ENCODE results near the gene SPATA46. TPM values are rescaled to one million over a fixed set of nuclear protein-coding genes. Genes with fewer than 3 reads are reported as not detected.

Gene SPATA46
- total and polyA plus RNA-seq, 9 of the 15 experiments (the other 6 are each of a cell fraction or from before 2014, with no cell fraction given), result 0.04 to 0.11 TPM; not detected in 7

DNA sequence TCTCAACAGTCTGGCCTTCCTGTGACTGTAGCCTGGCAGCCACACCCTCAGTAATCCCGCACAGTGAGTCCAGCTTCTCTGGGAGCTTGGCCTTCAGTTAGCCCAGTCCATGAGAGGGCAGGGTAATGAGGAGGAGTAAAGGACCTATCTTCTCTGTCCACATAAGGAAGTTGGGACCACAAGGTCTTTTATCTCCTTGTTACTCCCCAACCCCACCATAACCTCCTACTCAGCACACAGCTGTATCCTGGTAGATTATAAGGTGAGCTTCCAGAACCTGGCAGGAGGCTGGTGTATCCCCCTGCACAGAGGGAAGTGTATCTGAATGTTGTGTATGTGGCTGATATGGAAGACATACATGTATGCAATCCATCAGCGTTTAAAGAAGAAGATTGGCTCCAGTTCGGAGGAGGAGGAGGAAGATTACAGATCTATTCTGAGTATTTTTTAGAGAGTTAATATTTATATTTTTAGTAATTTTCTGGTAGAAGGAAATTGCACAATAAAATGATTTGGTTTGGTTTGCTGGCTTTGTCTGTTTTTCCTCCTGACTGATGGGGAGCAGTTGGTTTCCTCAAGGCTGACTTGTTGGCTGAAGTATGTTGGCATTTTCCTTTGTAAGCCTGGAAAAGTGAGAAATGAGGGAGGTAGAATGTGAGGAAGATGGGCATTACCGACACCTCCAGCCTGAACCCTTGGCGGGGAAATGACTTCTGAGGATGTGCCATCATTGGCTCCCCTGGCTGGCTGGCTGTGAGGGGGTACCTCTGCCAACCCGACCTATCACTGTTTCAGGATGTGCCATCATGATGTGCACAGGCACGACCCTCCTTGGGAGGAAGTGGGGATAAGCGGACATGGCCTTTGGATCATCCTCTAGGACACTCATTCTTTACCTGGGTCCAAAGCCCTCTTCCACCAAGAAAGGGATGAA is 9.9 kb upstream of the SPATA46 start (continued):
- TF ChIP-seq, protein P1, sequence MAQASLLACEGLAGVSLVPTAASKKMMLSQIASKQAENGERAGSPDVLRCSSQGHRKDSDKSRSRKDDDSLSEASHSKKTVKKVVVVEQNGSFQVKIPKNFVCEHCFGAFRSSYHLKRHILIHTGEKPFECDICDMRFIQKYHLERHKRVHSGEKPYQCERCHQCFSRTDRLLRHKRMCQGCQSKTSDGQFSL (CRISPR knock-in tag; IDR thresholded peaks at IDR 0.05), result no peak
- TF ChIP-seq, protein P1 (tag; IDR thresholded peaks at IDR 0.05), result no peak
- TF ChIP-seq ILK (tag; IDR thresholded peaks at IDR 0.05; ENCODE audit: borderline replicate concordance, low read depth), result no peak
- TF ChIP-seq, protein P2, sequence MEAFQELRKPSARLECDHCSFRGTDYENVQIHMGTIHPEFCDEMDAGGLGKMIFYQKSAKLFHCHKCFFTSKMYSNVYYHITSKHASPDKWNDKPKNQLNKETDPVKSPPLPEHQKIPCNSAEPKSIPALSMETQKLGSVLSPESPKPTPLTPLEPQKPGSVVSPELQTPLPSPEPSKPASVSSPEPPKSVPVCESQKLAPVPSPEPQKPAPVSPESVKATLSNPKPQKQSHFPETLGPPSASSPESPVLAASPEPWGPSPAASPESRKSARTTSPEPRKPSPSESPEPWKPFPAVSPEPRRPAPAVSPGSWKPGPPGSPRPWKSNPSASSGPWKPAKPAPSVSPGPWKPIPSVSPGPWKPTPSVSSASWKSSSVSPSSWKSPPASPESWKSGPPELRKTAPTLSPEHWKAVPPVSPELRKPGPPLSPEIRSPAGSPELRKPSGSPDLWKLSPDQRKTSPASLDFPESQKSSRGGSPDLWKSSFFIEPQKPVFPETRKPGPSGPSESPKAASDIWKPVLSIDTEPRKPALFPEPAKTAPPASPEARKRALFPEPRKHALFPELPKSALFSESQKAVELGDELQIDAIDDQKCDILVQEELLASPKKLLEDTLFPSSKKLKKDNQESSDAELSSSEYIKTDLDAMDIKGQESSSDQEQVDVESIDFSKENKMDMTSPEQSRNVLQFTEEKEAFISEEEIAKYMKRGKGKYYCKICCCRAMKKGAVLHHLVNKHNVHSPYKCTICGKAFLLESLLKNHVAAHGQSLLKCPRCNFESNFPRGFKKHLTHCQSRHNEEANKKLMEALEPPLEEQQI (IDR thresholded peaks at IDR 0.05), result peak; percentile 84
- TF ChIP-seq, protein P3, sequence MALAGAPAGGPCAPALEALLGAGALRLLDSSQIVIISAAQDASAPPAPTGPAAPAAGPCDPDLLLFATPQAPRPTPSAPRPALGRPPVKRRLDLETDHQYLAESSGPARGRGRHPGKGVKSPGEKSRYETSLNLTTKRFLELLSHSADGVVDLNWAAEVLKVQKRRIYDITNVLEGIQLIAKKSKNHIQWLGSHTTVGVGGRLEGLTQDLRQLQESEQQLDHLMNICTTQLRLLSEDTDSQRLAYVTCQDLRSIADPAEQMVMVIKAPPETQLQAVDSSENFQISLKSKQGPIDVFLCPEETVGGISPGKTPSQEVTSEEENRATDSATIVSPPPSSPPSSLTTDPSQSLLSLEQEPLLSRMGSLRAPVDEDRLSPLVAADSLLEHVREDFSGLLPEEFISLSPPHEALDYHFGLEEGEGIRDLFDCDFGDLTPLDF (CRISPR knock-in tag; IDR thresholded peaks at IDR 0.05), result no peak
- TF ChIP-seq ZNF3 (CRISPR knock-in tag; IDR thresholded peaks at IDR 0.05), result no peak
- no peak for TF ChIP-seq CBX5 (IDR thresholded peaks at IDR 0.05; ENCODE audit: borderline replicate concordance, low read depth)
- peak; percentile 34; the same call in 1 of the 2 replicates for TF ChIP-seq ZBTB7A (IDR thresholded peaks at IDR 0.05; ENCODE audit: borderline replicate concordance, control insufficient read depth, low read depth, low read length)
- no peak for TF ChIP-seq ZNF583 (CRISPR knock-in tag; IDR thresholded peaks at IDR 0.05)
- TF ChIP-seq NR2C1 (IDR thresholded peaks at IDR 0.05), result peak; percentile 40; the same call in 1 of the 2 replicates
- no peak for TF ChIP-seq NR2C1 (tag; IDR thresholded peaks at IDR 0.05)
